NCI-H1417 treated with DMSO at 0.1 percent for 48 hours (cell line): ENCODE results near the gene NOP9.
A peak's percentile ranks its signal among the peaks of the same experiment; 100 is the strongest.

Source experiments
- DNase-seq: peaks from one replicate; lab custom pipeline; 2025; lab: John Stamatoyannopoulos, UW

NOP9 gene

DNA sequence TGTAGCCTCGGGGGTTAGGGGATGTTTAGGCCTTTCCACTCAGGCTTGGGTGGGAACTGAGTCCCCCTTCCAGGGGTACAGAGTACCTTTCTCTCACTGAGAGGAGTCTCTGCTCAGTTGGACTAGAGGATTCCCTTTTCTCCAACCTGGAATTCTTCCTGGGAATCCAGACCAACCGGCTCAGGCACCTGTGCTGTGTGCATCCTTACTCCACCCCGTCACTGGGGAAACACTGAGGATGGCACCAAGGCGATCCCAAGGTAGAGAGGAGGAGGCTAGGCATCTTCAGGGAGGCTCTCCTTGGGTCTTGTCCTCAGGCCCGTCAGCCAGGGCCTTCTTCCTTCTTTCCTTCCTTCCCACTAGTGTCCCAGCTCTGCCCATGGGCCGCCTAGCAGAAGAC lies 35.8 kb upstream of the NOP9 start:
- no peak for DNase-seq

GRCh38 chr14:24264298-24264697 lies 35.4 kb upstream of the NOP9 start:
- no peak for DNase-seq

DNA sequence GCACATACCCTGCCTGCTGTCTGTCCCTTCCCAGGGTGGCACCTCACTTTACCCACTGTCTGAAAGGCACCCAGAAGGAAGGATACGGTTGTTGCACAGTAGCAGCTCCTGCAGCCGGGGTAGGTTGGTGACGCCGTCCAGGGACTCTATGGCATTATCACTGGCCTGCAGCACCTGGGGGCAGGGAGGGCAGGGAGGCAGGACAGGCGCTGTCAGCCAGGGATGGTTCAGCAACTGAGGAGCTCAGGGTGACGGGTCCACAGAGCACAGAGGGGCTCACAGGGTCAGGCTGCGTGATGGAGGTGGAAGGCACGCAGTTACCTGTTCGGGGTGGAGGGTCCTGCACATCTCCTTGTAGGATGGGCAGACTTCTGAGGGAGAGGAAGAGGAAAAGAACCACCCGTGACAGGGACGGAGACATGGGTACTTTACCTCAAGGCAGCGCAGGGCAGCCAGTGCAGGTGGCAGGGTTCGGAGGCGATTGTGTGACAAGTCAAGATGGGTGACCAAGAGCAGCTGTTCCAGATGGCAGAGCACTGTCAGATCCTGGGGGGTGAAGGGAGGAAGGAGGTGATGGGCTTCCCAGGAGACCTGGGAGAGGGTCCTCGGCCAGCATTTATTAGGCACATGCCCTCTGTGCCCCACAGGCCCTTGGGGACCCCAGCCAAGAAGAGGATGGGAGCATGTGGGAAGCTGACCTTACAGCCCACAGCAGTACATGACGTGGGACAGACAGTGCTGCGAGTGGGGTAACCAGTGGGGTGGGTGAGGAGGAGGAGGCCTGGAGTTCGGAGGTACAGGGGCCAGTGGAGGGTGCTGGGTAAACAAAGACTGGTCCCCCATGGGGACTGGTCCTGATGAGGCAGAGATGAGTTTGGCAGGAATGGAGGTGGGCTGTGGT lies 33.1 kb upstream of the NOP9 start:
- no peak for DNase-seq

GRCh38 chr14:24267516-24267915 lies 32.1 kb upstream of the NOP9 start:
- no peak for DNase-seq

DNA sequence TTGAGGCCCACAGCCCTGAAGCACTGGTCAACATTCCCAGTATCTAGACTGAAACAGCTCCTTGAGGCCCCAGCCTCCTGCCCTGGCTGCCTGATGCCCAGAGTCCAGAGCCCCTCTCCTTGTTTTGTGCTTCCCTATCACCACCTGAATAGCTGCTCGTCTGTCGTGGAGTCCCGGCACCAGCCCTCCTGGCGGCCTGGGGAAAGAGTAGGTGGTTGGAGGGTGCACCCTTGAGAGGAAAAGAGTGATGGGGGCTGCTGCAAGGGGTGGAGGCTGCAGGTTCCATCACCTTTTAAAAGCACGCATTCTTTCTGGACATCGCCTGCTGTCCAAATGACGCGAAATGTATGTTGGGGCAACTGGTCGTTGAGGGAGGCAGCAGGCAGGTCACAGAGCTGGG lies 31.4 kb upstream of the NOP9 start:
- no peak for DNase-seq

- no peak for DNase-seq
These were observed 30.3 kb upstream of the NOP9 start for GRCh38 chr14:24269368-24269767.

- no peak for DNase-seq
These were observed 29.6 kb upstream of the NOP9 start for GRCh38 chr14:24269910-24270536.

GRCh38 chr14:24270537-24271133 lies 29.0 kb upstream of the NOP9 start:
- DNase-seq: no peak

- DNase-seq: peak; percentile 51
These were observed 28.4 kb upstream of the NOP9 start, which contains the start of gene RABGGTA for GRCh38 chr14:24271134-24271833. RABGGTA (minus strand) TSS chr14:24271597; CDS start chr14:24271115, 482 bp downstream.

DNA sequence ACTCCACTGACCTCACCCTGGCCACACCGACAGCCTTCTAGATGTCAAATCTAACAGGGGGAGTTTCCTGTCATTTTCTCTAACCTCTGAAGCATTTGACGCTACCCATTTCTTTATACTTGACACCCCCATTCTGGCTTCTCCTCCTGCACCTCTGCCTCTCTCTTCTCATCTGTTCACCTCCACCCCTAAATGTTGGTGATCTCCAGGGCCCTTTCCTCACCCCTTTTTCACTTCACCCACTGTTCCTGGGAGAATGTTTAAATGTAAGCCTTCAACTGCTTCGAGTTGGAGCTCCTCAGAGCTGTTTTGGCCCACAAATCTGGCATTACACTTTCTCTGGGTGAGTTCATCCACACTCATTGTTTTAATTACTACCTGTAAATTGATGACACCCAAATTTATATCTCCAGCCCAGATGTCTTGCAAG lies 27.8 kb upstream of the NOP9 start:
- no peak for DNase-seq

DNA sequence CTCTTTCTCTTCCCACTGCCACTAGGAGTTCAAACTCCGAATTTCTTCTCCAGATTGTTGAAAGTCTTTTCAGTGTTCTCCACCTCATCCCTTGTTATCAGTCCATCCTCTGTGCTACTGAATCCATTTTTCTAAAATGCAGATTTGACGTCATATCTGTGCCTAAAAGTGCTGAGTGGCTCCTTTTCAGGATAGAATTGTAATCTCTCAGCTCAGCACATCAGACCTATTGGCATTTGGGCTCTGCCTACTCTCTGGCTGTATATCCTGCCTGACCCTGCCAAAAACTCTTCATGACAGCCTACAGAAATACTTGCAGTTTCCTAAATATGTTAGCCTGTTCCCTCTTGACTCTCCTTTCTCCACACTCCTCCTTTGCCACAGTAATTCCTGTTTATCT lies 27.2 kb upstream of the NOP9 start:
- no peak for DNase-seq

GRCh38 chr14:24273422-24273998 lies 26.1 kb upstream of the NOP9 start:
- no peak for DNase-seq

DNA sequence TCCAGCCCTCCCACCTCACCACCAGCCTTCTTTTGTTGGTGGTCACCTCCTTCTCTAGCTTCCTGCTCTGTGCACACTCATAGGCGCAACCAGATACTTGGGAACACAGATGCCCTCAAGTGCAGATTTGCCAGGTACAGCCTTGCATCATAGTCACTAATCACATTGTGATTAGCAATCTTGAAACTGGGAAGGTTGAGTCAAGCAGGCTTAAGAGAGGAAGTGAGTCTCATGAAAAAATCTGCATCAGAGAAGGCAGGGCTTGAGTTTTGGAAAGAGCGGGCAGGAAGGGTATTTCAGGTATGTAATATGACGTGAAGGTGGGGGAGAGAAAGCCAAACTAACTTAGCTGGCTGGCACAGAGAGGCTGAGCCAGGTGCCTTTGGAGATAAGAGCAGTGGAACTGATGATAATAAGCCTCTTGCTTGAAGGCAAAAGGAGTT lies 25.5 kb upstream of the NOP9 start:
- no peak for DNase-seq

DNA sequence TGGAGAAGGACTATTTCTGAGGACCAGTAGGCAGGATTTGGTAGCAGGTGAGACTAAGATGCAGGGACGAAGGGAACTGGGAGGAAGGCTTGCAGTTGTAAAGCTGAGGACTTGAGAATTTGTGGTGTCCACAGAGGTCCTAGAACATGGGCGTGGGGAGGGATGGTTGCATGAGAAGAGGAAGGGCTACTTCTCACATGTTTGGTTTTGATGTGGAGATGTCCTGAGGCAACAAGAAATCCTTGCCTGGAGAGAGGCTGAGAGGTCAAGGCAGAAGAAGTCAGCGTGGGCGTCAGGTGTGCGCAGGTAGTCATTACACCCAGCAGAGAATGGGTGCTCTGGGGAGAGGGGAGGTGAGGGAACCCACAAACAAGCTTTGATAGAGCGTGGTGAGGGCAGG lies 22.6 kb upstream of the NOP9 start:
- no peak for DNase-seq

DNA sequence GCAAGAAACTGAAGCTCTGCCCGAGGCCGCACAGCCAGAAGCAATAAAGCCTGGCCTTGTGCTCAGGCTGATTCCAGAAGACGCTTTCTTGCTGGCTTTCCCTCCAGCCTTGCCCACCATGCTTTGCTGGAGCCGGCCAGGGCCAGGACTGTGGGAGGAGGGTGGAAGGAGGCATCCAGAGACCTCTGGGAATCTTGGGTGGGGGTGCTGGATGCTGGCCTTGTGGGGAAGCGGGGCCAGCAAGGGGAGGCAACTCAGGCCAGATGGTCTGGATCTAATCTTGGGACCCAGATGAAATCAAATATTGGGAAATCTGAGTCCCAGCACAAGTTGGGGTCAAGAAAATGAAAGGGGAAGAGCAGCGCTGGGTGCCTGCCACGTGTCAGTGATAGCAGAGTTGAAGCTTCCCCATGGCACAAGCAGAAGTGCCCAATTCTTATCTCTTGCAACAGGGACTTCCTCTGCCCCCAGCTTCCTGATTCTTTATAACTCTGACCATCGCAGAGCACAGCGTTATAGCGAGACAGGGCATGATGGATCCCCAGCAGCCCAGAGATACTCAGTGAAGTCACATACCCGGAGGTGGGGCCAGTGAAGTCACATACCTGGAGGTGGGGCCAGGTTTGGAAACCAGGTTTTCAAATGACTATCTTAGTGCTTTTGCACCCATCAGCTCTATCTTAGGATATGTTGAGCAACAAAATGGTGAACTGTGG lies 21.9 kb upstream of the NOP9 start:
- DNase-seq: no peak

GRCh38 chr14:24278424-24278823 lies 21.2 kb upstream of the NOP9 start:
- no peak for DNase-seq

- no peak for DNase-seq
These were observed 20.1 kb upstream of the NOP9 start for GRCh38 chr14:24279301-24280186.

DNA sequence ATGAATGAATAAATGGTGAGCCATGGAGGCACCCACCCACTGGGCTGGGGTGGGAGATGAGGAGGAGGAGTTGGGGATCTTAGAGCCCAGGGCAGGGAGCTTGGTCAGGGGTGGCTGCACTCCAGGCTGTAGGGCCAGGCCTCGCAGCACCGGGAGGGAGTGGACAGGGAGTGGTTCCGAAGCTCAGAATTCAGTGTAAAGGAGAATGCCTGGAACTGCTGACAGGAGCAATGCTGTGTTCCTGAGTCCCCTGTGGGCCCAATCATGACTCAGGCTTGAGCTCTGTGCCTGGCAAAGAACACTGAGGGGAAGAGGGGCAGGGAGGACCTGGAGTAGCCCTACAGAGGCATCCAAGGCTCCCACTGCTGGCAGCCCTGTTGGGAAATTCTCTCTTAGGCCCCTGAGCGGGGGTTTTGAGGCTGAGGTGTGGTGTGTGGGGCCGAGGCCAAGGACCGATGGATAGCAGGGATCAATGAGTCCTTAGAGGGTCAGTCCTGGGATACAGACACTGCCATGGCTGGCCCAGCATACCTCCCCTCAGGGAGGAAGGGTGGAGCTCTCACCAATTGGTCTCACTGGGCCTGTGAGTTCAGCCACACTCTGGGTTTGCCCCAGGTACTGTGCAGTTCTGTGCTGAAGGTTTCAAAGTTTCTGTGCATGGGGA lies 18.7 kb upstream of the NOP9 start:
- no peak for DNase-seq

DNA sequence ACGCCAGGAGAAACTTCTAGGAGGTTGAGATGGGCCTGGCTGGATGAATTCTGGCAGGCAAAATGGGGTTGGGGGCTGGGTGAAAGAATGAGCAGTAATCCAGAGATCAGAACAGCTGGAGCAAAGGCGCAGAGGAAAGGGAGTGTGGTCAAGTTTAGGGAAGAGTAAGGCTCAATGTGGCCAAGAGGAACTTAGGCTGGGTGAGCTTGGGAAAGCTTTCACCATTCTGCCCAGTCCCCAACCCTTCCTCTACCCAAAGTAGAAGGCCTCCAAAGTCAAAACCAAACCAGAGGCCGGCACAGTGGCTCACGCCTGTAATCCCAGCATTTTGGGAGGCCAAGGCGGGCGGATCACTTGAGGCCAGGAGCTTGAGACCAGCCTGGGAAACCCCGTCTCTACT lies 18.0 kb upstream of the NOP9 start:
- no peak for DNase-seq

- DNase-seq: no peak
These were observed 16.9 kb upstream of the NOP9 start for GRCh38 chr14:24282736-24283135.
